H9 (cell line): Measurements from ENCODE around the gene NDN. TPM values are rescaled to one million over a fixed set of nuclear protein-coding genes. Genes with fewer than 3 reads are reported as not detected.

Experiments used
- DNase-seq: peaks from one replicate; pipeline ENCODE4 v3.0.0-alpha.2; 2017
- H2AFZ ChIP-seq: one replicate; pipeline ENCODE4 v1.6.1; 2013; ENCODE audit warnings: mild to moderate bottlenecking, low read length, control low read depth, moderate library complexity
- H2AK5ac ChIP-seq: 2 replicates; pipeline ENCODE4 v1.6.1; 2013; ENCODE audit warnings: low read length, control low read depth, mixed read lengths; ENCODE audit not compliant: insufficient read length
- H2BK120ac ChIP-seq: one replicate; pipeline ENCODE4 v1.6.1; 2013; ENCODE audit warnings: low read depth, mild to moderate bottlenecking, low read length, control low read depth, inconsistent platforms; ENCODE audit not compliant: poor library complexity, severe bottlenecking
- H2BK12ac ChIP-seq: 2 replicates; pipeline ENCODE4 v1.6.1; 2013; ENCODE audit warnings: low read length, control low read depth, mixed read lengths, low read depth; ENCODE audit not compliant: insufficient read length
- H2BK15ac ChIP-seq: 2 replicates; pipeline ENCODE4 v1.6.1; 2013; ENCODE audit warnings: low read depth, low read length, control low read depth
- H2BK20ac ChIP-seq: one replicate; pipeline ENCODE4 v1.6.1; 2013; ENCODE audit warnings: low read depth, mild to moderate bottlenecking, low read length, control low read depth, inconsistent platforms; ENCODE audit not compliant: poor library complexity, severe bottlenecking
- H2BK5ac ChIP-seq: 2 replicates; pipeline ENCODE4 v1.6.1; 2013; ENCODE audit warnings: low read length, control low read depth, mixed read lengths; ENCODE audit not compliant: insufficient read length
- H3K14ac ChIP-seq: 2 replicates; pipeline ENCODE4 v1.6.1; 2013; ENCODE audit warnings: low read length, control low read depth; ENCODE audit not compliant: insufficient read depth
- H3K18ac ChIP-seq: 2 replicates; pipeline ENCODE4 v1.6.1; 2013; ENCODE audit warnings: low read depth, mild to moderate bottlenecking, mixed read lengths, low read length, control low read depth; ENCODE audit not compliant: insufficient read length
- H3K23ac ChIP-seq: 2 replicates; pipeline ENCODE4 v1.6.1; 2013; ENCODE audit warnings: low read length, control low read depth, mixed read lengths, low read depth; ENCODE audit not compliant: insufficient read length
- H3K23me2 ChIP-seq: 2 replicates; pipeline ENCODE4 v1.6.1; 2013; ENCODE audit warnings: low read depth, mild to moderate bottlenecking, mixed read lengths, low read length, control low read depth; ENCODE audit not compliant: insufficient read length, poor library complexity, severe bottlenecking
- H3K27ac ChIP-seq: 2 replicates; pipeline ENCODE4 v1.5.1; 2013; ENCODE audit warnings: low read length, control low read depth, mixed read lengths, low read depth; ENCODE audit not compliant: insufficient read length
- H3K27me3 ChIP-seq: 2 replicates; pipeline ENCODE4 v1.6.1; 2013; ENCODE audit warnings: low read length, control low read depth, inconsistent platforms; ENCODE audit not compliant: insufficient read depth
- H3K4ac ChIP-seq: 2 replicates; pipeline ENCODE4 v1.6.1; 2013; ENCODE audit warnings: low read depth, mild to moderate bottlenecking, control low read depth, inconsistent platforms, low read length, moderate library complexity
- H3K4me1 ChIP-seq: 2 replicates; pipeline ENCODE4 v1.6.1; 2013; ENCODE audit warnings: low read length, control low read depth, inconsistent platforms; ENCODE audit not compliant: insufficient read depth
- H3K4me2 ChIP-seq: 2 replicates; pipeline ENCODE4 v1.6.1; 2013; ENCODE audit warnings: low read length, control low read depth, mixed read lengths; ENCODE audit not compliant: insufficient read length, insufficient read depth
- H3K56ac ChIP-seq: 2 replicates; pipeline ENCODE4 v1.6.1; 2013; ENCODE audit warnings: low read depth, mild to moderate bottlenecking, mixed read lengths, low read length, control low read depth; ENCODE audit not compliant: insufficient read length
- H3K79me1 ChIP-seq: 2 replicates; pipeline ENCODE4 v1.6.1; 2013; ENCODE audit warnings: low read depth, mild to moderate bottlenecking, moderate library complexity, low read length, control low read depth, inconsistent platforms; ENCODE audit not compliant: insufficient read depth, poor library complexity, severe bottlenecking
- H3K79me2 ChIP-seq: 2 replicates; pipeline ENCODE4 v1.6.1; 2013; ENCODE audit warnings: low read length, control low read depth, inconsistent platforms; ENCODE audit not compliant: insufficient read depth
- H3K9ac ChIP-seq: 2 replicates; pipeline ENCODE4 v1.6.1; 2013; ENCODE audit warnings: low read length, control low read depth, mixed read lengths; ENCODE audit not compliant: insufficient read length; ENCODE audit errors: extremely low read depth
- H3K9me3 ChIP-seq: one replicate; pipeline ENCODE4 v1.6.1; 2013; ENCODE audit warnings: low read depth, low read length, inconsistent platforms; ENCODE audit not compliant: control insufficient read depth
- H3T11ph ChIP-seq: one replicate; pipeline ENCODE4 v1.6.1; 2013; ENCODE audit warnings: mild to moderate bottlenecking, low read length, control low read depth, inconsistent platforms
- H4K20me1 ChIP-seq: one replicate; pipeline ENCODE4 v1.6.1; 2013; ENCODE audit not compliant: control insufficient read depth, insufficient read length, insufficient read depth
- H4K5ac ChIP-seq: 2 replicates; pipeline ENCODE4 v1.6.1; 2013; ENCODE audit warnings: low read depth, mild to moderate bottlenecking, mixed read lengths, low read length, control low read depth; ENCODE audit not compliant: insufficient read length
- H4K8ac ChIP-seq: replicated peaks from 2 replicates; pipeline ENCODE4 v1.6.1; 2013; ENCODE audit warnings: low read length, control low read depth, mixed read lengths, low read depth; ENCODE audit not compliant: insufficient read length
- H4K91ac ChIP-seq: 2 replicates; pipeline ENCODE4 v1.6.1; 2013; ENCODE audit warnings: low read depth, mild to moderate bottlenecking, moderate library complexity, mixed read lengths, low read length, control low read depth; ENCODE audit not compliant: insufficient read length
- H3K27ac Mint-ChIP-seq, 3 experiments: 2 replicates in 2 of 3; 3 replicates in 1 of 3; pipeline ENCODE4 v1.8.0; 2020 to 2021; ENCODE audit warnings: mixed read lengths in 3 of 3, mild to moderate bottlenecking in 1 of 3, moderate library complexity in 1 of 3
- H3K27me3 Mint-ChIP-seq: 2 replicates; pipeline ENCODE4 v1.8.0; 2021; ENCODE audit warnings: low read depth, mild to moderate bottlenecking, moderate library complexity, mixed read lengths
- H3K36me3 Mint-ChIP-seq, 3 experiments: 2 replicates in 2 of 3; 3 replicates in 1 of 3; pipeline ENCODE4 v1.8.0; 2020 to 2021; ENCODE audit warnings: low read depth in 3 of 3, mixed read lengths in 3 of 3; ENCODE audit not compliant: insufficient read depth in 1 of 3
- H3K4me1 Mint-ChIP-seq, 2 experiments: 2 replicates each; pipeline ENCODE4 v1.8.0; 2020; ENCODE audit warnings: mixed read lengths in 2 of 2
- H3K4me3 Mint-ChIP-seq, 2 experiments: 2 replicates in 1 of 2; 3 replicates in 1 of 2; pipeline ENCODE4 v1.8.0; 2020 to 2021; ENCODE audit warnings: mild to moderate bottlenecking in 2 of 2, mixed read lengths in 2 of 2, moderate library complexity in 1 of 2
- H3K9me3 Mint-ChIP-seq, 2 experiments: 2 replicates in 1 of 2; 3 replicates in 1 of 2; pipeline ENCODE4 v1.8.0; 2020; ENCODE audit warnings: mild to moderate bottlenecking in 2 of 2, mixed read lengths in 2 of 2, moderate library complexity in 1 of 2
- WGBS: extraction: QIAGEN DNeasy Blood & Tissue Kit; methylation state at CpG from one replicate; pipeline ENCODE4 v1.1.7; 2013; ENCODE audit warnings: missing lambda C conversion rate, low lambda C conversion rate, mixed read lengths; ENCODE audit not compliant: insufficient read length; ENCODE audit errors: extremely low coverage; 5-methylcytosine and 5-hydroxymethylcytosine counted together
- total RNA-seq: library from RNA; stranded (reverse); gene quantifications from 2 replicates; pipeline ENCODE4 v1.2.1, GENCODE V29; 2021
- TF ChIP-seq, protein P1 (sequence below): fragments of 200-600 bp; sonication (generic); conservative IDR thresholded peaks from 3 replicates; pipeline ENCODE4 v1.8.0; 2021; ENCODE audit warnings: antibody characterized with exemption, mild to moderate bottlenecking

The NDN gene
- total RNA-seq, 1 experiment from 2014 or later, result 34.8 TPM

DNA sequence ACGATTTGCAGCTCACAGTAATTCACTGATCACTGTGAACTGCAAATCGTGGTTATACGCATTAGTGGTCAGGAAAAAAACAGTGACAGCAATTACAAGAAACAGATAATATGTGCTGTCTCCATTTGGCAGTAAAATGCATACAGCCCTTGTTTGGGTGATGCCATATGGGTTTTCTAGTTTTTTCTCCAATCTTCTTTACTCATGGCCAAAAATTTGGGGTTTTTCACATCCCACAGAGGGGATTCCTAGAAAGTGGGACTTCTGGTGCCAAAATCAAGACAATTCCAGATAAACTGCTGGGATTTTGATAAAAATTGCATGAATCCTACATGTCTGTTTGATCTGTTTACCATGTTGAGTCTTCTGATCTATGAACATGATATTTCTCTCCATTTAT is 15.6 kb downstream of the NDN start:
- Histone ChIP-seq H3K4ac (no peak overlapping the region), H3K14ac (no peak overlapping the region), H2BK5ac (no peak overlapping the region), H4K20me1 (no peaks in the 10 kb centered on the region), H4K8ac (no peak overlapping the region), H3K4me2 (no peak overlapping the region), H3K4me1 (no peaks in the 10 kb centered on the region), H3K23ac (no peak overlapping the region), H2BK12ac (no peak overlapping the region), H3K18ac (no peak overlapping the region), H4K5ac (no peak overlapping the region), H3K27ac (no peak overlapping the region), H3K23me2 (no peaks in the 10 kb centered on the region), H2AFZ (no peak overlapping the region), H3K79me2 (no peaks in the 10 kb centered on the region), H3T11ph (no peak overlapping the region), H3K9ac (no peak overlapping the region), H2BK120ac (no peak overlapping the region), H3K56ac (no peak overlapping the region), H3K79me1 (no peaks in the 10 kb centered on the region), H2BK15ac (no peak overlapping the region), H2BK20ac (no peak overlapping the region), H3K27me3 (no peaks in the 10 kb centered on the region), H3K9me3 (peaks cover 37% of the 10 kb centered on the region), H4K91ac (no peak overlapping the region), H2AK5ac (no peak overlapping the region)
- Mint-ChIP-seq H3K9me3 (peaks cover 20 to 27% of the 10 kb centered on the region in 2 experiments), H3K36me3 (no peaks in the 10 kb centered on the region; a peak in 2 of 7 replicates), H3K4me3 (no peak overlapping the region), H3K4me1 (no peaks in the 10 kb centered on the region), H3K27me3 (peaks cover 2% of the 10 kb centered on the region; the same call in 1 of the 2 replicates), H3K27ac (no peak overlapping the region)
- DNase-seq, result no peak
- TF ChIP-seq, protein P1, sequence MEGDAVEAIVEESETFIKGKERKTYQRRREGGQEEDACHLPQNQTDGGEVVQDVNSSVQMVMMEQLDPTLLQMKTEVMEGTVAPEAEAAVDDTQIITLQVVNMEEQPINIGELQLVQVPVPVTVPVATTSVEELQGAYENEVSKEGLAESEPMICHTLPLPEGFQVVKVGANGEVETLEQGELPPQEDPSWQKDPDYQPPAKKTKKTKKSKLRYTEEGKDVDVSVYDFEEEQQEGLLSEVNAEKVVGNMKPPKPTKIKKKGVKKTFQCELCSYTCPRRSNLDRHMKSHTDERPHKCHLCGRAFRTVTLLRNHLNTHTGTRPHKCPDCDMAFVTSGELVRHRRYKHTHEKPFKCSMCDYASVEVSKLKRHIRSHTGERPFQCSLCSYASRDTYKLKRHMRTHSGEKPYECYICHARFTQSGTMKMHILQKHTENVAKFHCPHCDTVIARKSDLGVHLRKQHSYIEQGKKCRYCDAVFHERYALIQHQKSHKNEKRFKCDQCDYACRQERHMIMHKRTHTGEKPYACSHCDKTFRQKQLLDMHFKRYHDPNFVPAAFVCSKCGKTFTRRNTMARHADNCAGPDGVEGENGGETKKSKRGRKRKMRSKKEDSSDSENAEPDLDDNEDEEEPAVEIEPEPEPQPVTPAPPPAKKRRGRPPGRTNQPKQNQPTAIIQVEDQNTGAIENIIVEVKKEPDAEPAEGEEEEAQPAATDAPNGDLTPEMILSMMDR, result no peak
- WGBS, result no CpG with 5 or more reads among the region's 3 CpGs
